Activated naive CD4-positive, alpha-beta T cell treated with anti-CD3 and anti-CD28 coated beads for 36 hours (primary cell): ENCODE data around the gene SEPTIN8. TPM values are rescaled to one million over a fixed set of nuclear protein-coding genes. Genes with fewer than 3 reads are reported as not detected.

ENCODE experiments used
- CTCF ChIA-PET: fragments of 350-600 bp; sonication (Branson Sonifier 250); formaldehyde crosslinking; loops from one replicate; lab custom pipeline; 2021; ENCODE audit warnings: antibody characterized with exemption; lab: Charles Lee
- DNase-seq: peaks from one replicate; pipeline ENCODE4 v3.0.0-alpha.2; 2020
- H3K27ac Mint-ChIP-seq: one replicate; pipeline ENCODE4 v1.8.0; 2021; ENCODE audit warnings: mild to moderate bottlenecking, mixed read lengths
- H3K27me3 Mint-ChIP-seq: one replicate; pipeline ENCODE4 v1.8.0; 2021; ENCODE audit warnings: low read depth, mixed read lengths
- H3K36me3 Mint-ChIP-seq: one replicate; pipeline ENCODE4 v1.8.0; 2021; ENCODE audit warnings: low read depth, mixed read lengths
- H3K4me1 Mint-ChIP-seq: one replicate; pipeline ENCODE4 v1.8.0; 2021; ENCODE audit warnings: low read depth, mixed read lengths
- H3K4me3 Mint-ChIP-seq: one replicate; pipeline ENCODE4 v1.8.0; 2021; ENCODE audit warnings: mild to moderate bottlenecking, moderate library complexity, mixed read lengths
- H3K9me3 Mint-ChIP-seq: one replicate; pipeline ENCODE4 v1.8.0; 2021; ENCODE audit warnings: mixed read lengths
- intact Hi-C: fragments of 100-400 bp; cut with micrococcal nuclease; formaldehyde crosslinking; loops from one replicate; pipeline ENCODE4 v1.15.1; 2023
- total RNA-seq, 2 experiments: library from RNA; stranded (reverse); gene quantifications; one replicate each; pipeline ENCODE4 v1.2.3, GENCODE V29; 2021

The SEPTIN8 gene
- total RNA-seq, 2 experiments from 2014 or later = 24.9 to 29.2 TPM

DNA sequence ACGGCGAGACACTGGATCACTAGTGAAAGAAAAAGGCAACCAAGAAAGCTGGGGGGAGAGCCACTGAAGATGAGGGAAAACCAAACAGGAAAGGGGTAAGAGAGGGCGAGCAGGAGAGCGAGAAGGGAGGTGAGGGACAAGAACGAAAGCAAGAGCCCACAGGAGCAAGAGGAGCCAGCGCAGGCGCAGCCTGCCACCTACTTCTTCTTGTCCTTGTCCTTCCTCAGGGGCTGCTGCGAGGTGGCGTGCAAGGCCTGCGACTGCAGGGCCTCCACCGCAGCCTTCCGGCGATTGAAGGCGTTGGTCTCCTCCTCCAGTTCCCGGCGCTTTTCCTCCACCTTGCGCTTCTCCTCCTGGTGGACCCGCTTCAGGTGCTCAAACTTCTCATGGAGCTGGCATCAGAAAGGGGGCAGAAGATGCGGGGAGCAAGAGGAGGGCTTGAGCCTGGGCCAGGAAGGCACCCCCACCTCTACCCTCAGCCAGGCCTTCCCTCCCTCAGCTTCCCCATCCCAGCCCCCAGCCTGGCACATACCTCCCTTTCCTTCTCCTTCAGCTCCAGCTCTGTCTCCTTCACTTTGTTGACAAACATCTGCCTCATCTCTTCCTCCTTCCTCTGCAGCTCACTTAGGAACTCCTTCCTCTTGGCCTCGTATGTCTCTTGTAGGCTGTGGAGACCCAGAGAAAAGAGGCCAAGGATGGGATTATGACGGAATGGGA, 16.3 kb downstream of the SEPTIN8 start:
- H3K9me3 Mint-ChIP-seq = no peaks in the 10 kb centered on the region
- no peak overlapping the region for H3K4me3 Mint-ChIP-seq
- no peak overlapping the region for H3K27ac Mint-ChIP-seq
- DNase-seq = no peak
- no peaks in the 10 kb centered on the region for H3K4me1 Mint-ChIP-seq
- CTCF ChIA-PET = no interaction called here
- intact Hi-C loops = no loop called here
- peaks cover 1% of the 10 kb centered on the region for H3K36me3 Mint-ChIP-seq
- no peaks in the 10 kb centered on the region for H3K27me3 Mint-ChIP-seq

- intact Hi-C loops = no loop called here
- CTCF ChIA-PET = no interaction called here
- H3K9me3 Mint-ChIP-seq = no peaks in the 10 kb centered on the region
- no peak overlapping the region for H3K4me3 Mint-ChIP-seq
- peaks cover 2% of the 10 kb centered on the region for H3K4me1 Mint-ChIP-seq
- H3K36me3 Mint-ChIP-seq = peaks cover 1% of the 10 kb centered on the region
- no peak overlapping the region for H3K27ac Mint-ChIP-seq
- no peak for DNase-seq
- no peaks in the 10 kb centered on the region for H3K27me3 Mint-ChIP-seq
Measured at GRCh38 chr5:132760049-132760420, 17.0 kb downstream of the SEPTIN8 start.

- peaks cover 1% of the 10 kb centered on the region for H3K36me3 Mint-ChIP-seq
- no peak overlapping the region for H3K4me3 Mint-ChIP-seq
- peaks cover 8% of the 10 kb centered on the region for H3K4me1 Mint-ChIP-seq
- H3K9me3 Mint-ChIP-seq = no peaks in the 10 kb centered on the region
- CTCF ChIA-PET = no interaction called here
- no peak overlapping the region for H3K27ac Mint-ChIP-seq
- DNase-seq = no peak
- H3K27me3 Mint-ChIP-seq = no peaks in the 10 kb centered on the region
- intact Hi-C loops = no loop called here
Measured at GRCh38 chr5:132759114-132760048, 17.7 kb downstream of the SEPTIN8 start.

GRCh38 chr5:132758451-132758850, 18.6 kb downstream of the SEPTIN8 start:
- intact Hi-C loops = no loop called here
- Mint-ChIP-seq H3K27ac (no peak overlapping the region), H3K27me3 (no peaks in the 10 kb centered on the region), H3K36me3 (peaks cover 5% of the 10 kb centered on the region), H3K4me3 (no peak overlapping the region), H3K4me1 (peaks cover 10% of the 10 kb centered on the region), H3K9me3 (no peaks in the 10 kb centered on the region)
- DNase-seq = no peak
- CTCF ChIA-PET = interaction anchor here (2.3 kb wide), 1 partner anchor 12 kb away, joined by 10 read pairs; the partner anchor contains the start of gene CCNI2

DNA sequence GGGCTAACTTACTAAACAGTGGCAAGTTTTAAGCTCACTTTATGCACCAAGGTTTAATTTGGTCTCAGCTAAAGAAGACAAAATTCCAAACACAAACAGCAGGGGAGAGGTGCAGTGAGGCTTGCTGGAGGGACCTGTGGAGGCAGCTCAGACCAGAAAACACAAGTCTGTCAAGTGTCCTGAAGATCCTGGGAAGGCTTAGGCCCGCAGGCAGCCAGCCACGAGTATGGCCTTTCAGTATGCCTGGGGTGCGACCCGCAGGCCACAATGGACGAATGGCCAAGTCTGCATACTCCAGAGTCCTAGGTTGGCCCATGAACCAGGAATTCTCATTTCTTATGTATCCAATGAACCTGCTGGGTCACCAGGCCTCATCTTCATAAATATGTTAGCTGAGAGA, 20.5 kb downstream of the SEPTIN8 start:
- no peak overlapping the region for H3K4me3 Mint-ChIP-seq
- H3K27ac Mint-ChIP-seq = no peak overlapping the region
- peaks cover 20% of the 10 kb centered on the region for H3K4me1 Mint-ChIP-seq
- CTCF ChIA-PET = interaction anchor here (0.5 to 5.8 kb wide), 4 partner anchors 10 to 230 kb away, joined by 4 to 34 read pairs (median 12); partner anchors contain the start of gene CCNI2
- DNase-seq = no peak
- H3K27me3 Mint-ChIP-seq = no peaks in the 10 kb centered on the region
- H3K9me3 Mint-ChIP-seq = no peaks in the 10 kb centered on the region
- H3K36me3 Mint-ChIP-seq = peaks cover 6% of the 10 kb centered on the region
- intact Hi-C loops = no loop called here

DNA sequence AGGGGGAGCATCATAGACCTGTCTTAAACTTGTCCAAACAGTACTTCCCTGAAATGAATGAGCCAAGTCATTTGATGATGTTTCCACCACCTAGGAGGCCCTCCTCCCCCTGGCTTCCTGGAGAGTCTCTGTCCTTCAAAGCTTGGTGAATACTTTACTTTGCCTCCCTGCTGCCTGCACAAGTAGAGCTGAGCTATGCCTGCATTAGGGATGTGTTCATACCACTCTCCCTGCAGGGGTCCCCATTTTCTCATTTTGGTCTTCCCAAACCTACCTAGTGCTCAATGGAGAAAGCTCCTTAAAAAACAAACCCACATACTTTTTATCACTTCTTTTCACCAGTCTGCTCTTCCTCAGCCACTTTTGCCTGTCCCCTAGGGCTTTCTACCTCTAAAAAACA, 22.1 kb downstream of the SEPTIN8 start:
- Mint-ChIP-seq H3K36me3 (peaks cover 6% of the 10 kb centered on the region), H3K27ac (no peak overlapping the region), H3K4me1 (peaks cover 34% of the 10 kb centered on the region), H3K9me3 (no peaks in the 10 kb centered on the region), H3K27me3 (no peaks in the 10 kb centered on the region), H3K4me3 (no peak overlapping the region)
- intact Hi-C loops = loop anchor here (2.0 kb wide), 1 partner anchor 22 kb away; the partner anchor contains the start of gene SEPTIN8
- CTCF ChIA-PET = interaction anchor here (0.5 to 5.8 kb wide), 6 partner anchors 33 to 289 kb away, joined by 3 to 34 read pairs (median 6); no protein-coding TSS in a partner anchor
- peak; percentile 47 for DNase-seq

GRCh38 chr5:132754111-132754510, 22.9 kb downstream of the SEPTIN8 start:
- peaks cover 6% of the 10 kb centered on the region for H3K36me3 Mint-ChIP-seq
- no peaks in the 10 kb centered on the region for H3K9me3 Mint-ChIP-seq
- CTCF ChIA-PET = interaction anchor here (0.8 to 5.8 kb wide), 5 partner anchors 14 to 227 kb away, joined by 3 to 34 read pairs (median 5); no protein-coding TSS in a partner anchor
- no peak overlapping the region for H3K4me3 Mint-ChIP-seq
- H3K27ac Mint-ChIP-seq = no peak overlapping the region
- no peak for DNase-seq
- intact Hi-C loops = loop anchor here (2.0 kb wide), 1 partner anchor 23 kb away; the partner anchor contains the start of gene SEPTIN8
- no peaks in the 10 kb centered on the region for H3K27me3 Mint-ChIP-seq
- peaks cover 34% of the 10 kb centered on the region for H3K4me1 Mint-ChIP-seq

DNA sequence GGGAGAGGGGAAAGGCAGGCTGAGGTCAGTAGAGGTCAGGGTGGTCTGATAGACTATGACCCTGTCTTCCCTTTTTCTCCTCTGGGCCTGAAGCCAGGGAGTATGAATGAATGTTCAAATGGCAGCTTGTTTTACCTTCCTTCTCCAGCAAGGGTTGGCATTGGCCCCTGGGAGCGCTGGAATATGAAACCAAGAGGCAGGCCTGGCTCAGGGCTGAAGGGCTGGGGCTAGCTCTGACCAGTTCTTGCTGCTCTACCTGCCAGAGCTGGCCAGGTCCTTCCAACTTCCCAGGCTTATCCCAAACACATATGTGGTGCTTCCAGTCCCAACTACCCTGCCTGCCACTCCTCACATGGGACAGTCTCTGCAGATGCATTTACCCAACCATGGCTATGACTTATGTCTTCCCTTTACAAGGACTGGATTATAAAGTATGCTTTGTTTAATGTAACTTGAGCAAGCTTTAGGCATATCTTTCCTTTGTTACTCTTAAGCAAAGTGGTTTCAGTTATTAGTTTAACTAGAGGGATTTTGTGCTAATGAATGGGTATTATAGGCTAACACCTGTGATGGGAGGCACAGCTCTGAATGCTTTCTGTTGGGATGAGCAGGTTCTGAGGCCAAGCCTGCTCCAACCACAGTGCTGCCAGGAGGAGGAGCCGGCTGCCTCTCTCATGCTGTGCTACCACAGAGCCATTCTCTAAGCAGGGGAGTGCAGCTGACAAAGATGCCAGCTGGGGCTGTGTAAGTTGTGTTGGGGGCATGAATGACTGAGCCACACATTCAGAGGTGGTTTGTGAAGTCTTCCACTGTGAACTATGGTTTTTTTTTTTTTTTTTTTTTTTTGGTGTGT, 23.7 kb downstream of the SEPTIN8 start:
- H3K4me1 Mint-ChIP-seq = peaks cover 35% of the 10 kb centered on the region
- peaks cover 6% of the 10 kb centered on the region for H3K36me3 Mint-ChIP-seq
- CTCF ChIA-PET = interaction anchor here (0.5 to 5.8 kb wide), 5 partner anchors 15 to 75 kb away, joined by 3 to 34 read pairs (median 3); no protein-coding TSS in a partner anchor
- H3K27ac Mint-ChIP-seq = no peak overlapping the region
- intact Hi-C loops = loop anchor here (1.0 kb wide), 1 partner anchor 67 kb away; no protein-coding TSS in a partner anchor
- no peaks in the 10 kb centered on the region for H3K27me3 Mint-ChIP-seq
- H3K4me3 Mint-ChIP-seq = no peak overlapping the region
- no peaks in the 10 kb centered on the region for H3K9me3 Mint-ChIP-seq
- peak; percentile 52 for DNase-seq

- Mint-ChIP-seq H3K36me3 (peaks cover 6% of the 10 kb centered on the region), H3K27ac (no peak overlapping the region), H3K27me3 (no peaks in the 10 kb centered on the region), H3K4me3 (no peak overlapping the region), H3K9me3 (no peaks in the 10 kb centered on the region), H3K4me1 (peaks cover 36% of the 10 kb centered on the region)
- intact Hi-C loops = loop anchor here (1.0 kb wide), 1 partner anchor 68 kb away; no protein-coding TSS in a partner anchor
- DNase-seq = no peak
- CTCF ChIA-PET = interaction anchor here (1.1 to 5.8 kb wide), 3 partner anchors 14 to 69 kb away, joined by 3 to 34 read pairs (median 3); no protein-coding TSS in a partner anchor
Measured at GRCh38 chr5:132752581-132753125, 24.4 kb downstream of the SEPTIN8 start.

- intact Hi-C loops = loop anchor here (1.0 kb wide), 4 partner anchors 15 to 732 kb away; partner anchors contain the start of gene KIF3A
- Mint-ChIP-seq H3K4me1 (peaks cover 36% of the 10 kb centered on the region), H3K27ac (no peak overlapping the region), H3K36me3 (peaks cover 6% of the 10 kb centered on the region), H3K9me3 (no peaks in the 10 kb centered on the region), H3K4me3 (no peak overlapping the region), H3K27me3 (no peaks in the 10 kb centered on the region)
- CTCF ChIA-PET = interaction anchor here (1.1 to 5.8 kb wide), 5 partner anchors 14 to 226 kb away, joined by 3 to 34 read pairs (median 5); partner anchors contain the start of gene KIF3A
- no peak for DNase-seq
Measured at GRCh38 chr5:132751971-132752580, 25.0 kb downstream of the SEPTIN8 start.
